GM12878 (cell line): ENCODE data around the gene MESD. TPM values are rescaled to one million over a fixed set of nuclear protein-coding genes. Genes with fewer than 3 reads are reported as not detected.

ENCODE experiments used
- CEBPZ ChIP-seq: fragments of 150-350 bp; IDR thresholded peaks from 2 replicates; pipeline ENCODE4 v1.6.1; 2016; ENCODE audit warnings: low read depth, low read length
- HSF1 ChIP-seq: fragments of 150-350 bp; IDR thresholded peaks from 2 replicates; pipeline ENCODE4 v1.6.1; 2014; ENCODE audit warnings: mild to moderate bottlenecking, low read depth, low read length
- MLLT1 ChIP-seq: fragments of 450-650 bp; IDR thresholded peaks from 2 replicates; pipeline ENCODE4 v1.6.1; 2016; ENCODE audit warnings: mild to moderate bottlenecking
- SMARCA5 ChIP-seq: fragments of 450-650 bp; IDR thresholded peaks from 2 replicates; pipeline ENCODE4 v1.6.1; 2017; ENCODE audit warnings: mild to moderate bottlenecking
- ZNF24 ChIP-seq: fragments of 450-650 bp; IDR thresholded peaks from 2 replicates; pipeline ENCODE4 v1.6.1; 2017; ENCODE audit warnings: antibody characterized with exemption, mild to moderate bottlenecking
- polyA plus RNA-seq, 11 experiments: library from polyadenylated mRNA; depleted of rRNA in 4 of 11; unstranded in 6 of 11; stranded (reverse) in 5 of 11; fragments of >200 nt; fragmentation: Nextera tagmentation in 4 of 11; fragmentation: Illumina TruSeq in 1 of 11; extraction: Ambion mirVana in 4 of 11; extraction: Trizol in 1 of 11; gene quantifications; 1 replicate in 1 of 11; 2 replicates in 10 of 11; pipeline versions ENCODE4 v1.2.1 to v1.2.3, GENCODE V29; 2011 to 2016; ENCODE audit warnings: inconsistent platforms in 2 of 11, missing spikeins in 2 of 11, low read depth in 1 of 11
- total RNA-seq, 4 experiments: library from RNA; depleted of rRNA in 3 of 4; stranded (reverse); fragments of >200 nt in 3 of 4; fragmentation: Illumina TruSeq in 1 of 4; extraction: Trizol in 1 of 4; gene quantifications; 2 replicates each; pipeline versions ENCODE4 v1.2.1 to v1.2.3, GENCODE V29; 2013 to 2021

MESD gene
- total and polyA plus RNA-seq, 10 of the 15 experiments (the other 5 are each of a cell fraction or from before 2014, with no cell fraction given), result 10.2 to 39.8 (median 20.9) TPM

- TF ChIP-seq CEBPZ, result no peak
- no peak for TF ChIP-seq MLLT1
- no peak for TF ChIP-seq HSF1
- no peak for TF ChIP-seq SMARCA5
- no peak for TF ChIP-seq ZNF24
Measured at GRCh38 chr15:80986487-80986886, 3.1 kb downstream of the MESD start (continued).
